Adrenal gland (tissue), 12 donors: Measurements from ENCODE around the gene CD7. TPM values are rescaled to one million over a fixed set of nuclear protein-coding genes. Genes with fewer than 3 reads are reported as not detected.

Experiments
- DNase-seq, 7 donors: peaks; one replicate each; pipeline ENCODE4 v3.0.0-alpha.2; 2019 to 2020
- H3K27ac ChIP-seq, 5 donors: fragments of 200-600 bp; sonication (generic) in 4 of 5; 1 replicate in 3 of 5; 2 replicates in 2 of 5; pipeline versions ENCODE4 v1.5.1 to v1.8.0; 2016 to 2020; ENCODE audit warnings: mild to moderate bottlenecking in 1 of 5
- H3K27me3 ChIP-seq: fragments of 200-600 bp; 2 replicates; pipeline ENCODE4 v1.8.0; 2021
- H3K36me3 ChIP-seq, 2 donors: fragments of 200-600 bp; replicated peaks in 1 of 2; 1 replicate in 1 of 2; 2 replicates in 1 of 2; pipeline versions ENCODE4 v1.5.1 to v1.8.0; 2018 to 2022
- H3K4me1 ChIP-seq, 2 donors: fragments of 200-600 bp; replicated peaks in 1 of 2; 1 replicate in 1 of 2; 2 replicates in 1 of 2; pipeline versions ENCODE4 v1.5.1 to v1.8.0; 2018 to 2021
- H3K4me3 ChIP-seq, 4 donors: fragments of 200-600 bp; sonication (generic) in 3 of 4; one replicate each; pipeline ENCODE4 v1.5.1; 2016 to 2018
- H3K9me3 ChIP-seq, 3 donors: fragments of 200-600 bp; sonication (generic) in 1 of 3; replicated peaks in 1 of 3; 1 replicate in 2 of 3; 2 replicates in 1 of 3; pipeline versions ENCODE4 v1.5.1 to v1.8.0; 2016 to 2021
- CTCF ChIP-seq, 6 experiments: fragments of 450-650 bp in 4 of 6; fragments of 200-600 bp in 2 of 6; sonication (generic) in 1 of 6; IDR thresholded peaks; 1 replicate in 5 of 6; 2 replicates in 1 of 6; pipeline versions ENCODE4 v1.5.1 to v1.8.0; 2016 to 2021; ENCODE audit warnings: antibody characterized with exemption in 6 of 6, mild to moderate bottlenecking in 2 of 6, moderate library complexity in 1 of 6
- POLR2A ChIP-seq, 2 donors: fragments of 450-650 bp; IDR thresholded peaks; one replicate each; pipeline ENCODE4 v1.6.1; 2017; ENCODE audit warnings: antibody characterized with exemption in 2 of 2, mild to moderate bottlenecking in 2 of 2, moderate library complexity in 1 of 2
- WGBS, 4 donors: extraction: QIAGEN DNeasy Blood & Tissue Kit in 2 of 4; methylation state at CpG; one replicate each; pipeline versions ENCODE4 v1.1.5 to v1.1.7; 2013 to 2017; 5-methylcytosine and 5-hydroxymethylcytosine counted together
- intact Hi-C, 2 donors: fragments of 100-400 bp; cut with DNase I; formaldehyde crosslinking; loops; one replicate each; pipeline versions ENCODE4 v1.14.1 to v1.15.0; 2022 to 2023
- polyA plus RNA-seq, 3 donors: library from polyadenylated mRNA; stranded (reverse); fragments of 200-250 nt in 2 of 3; fragments of 350-450 nt in 1 of 3; fragmentation: Illumina TruSeq in 1 of 3; extraction: RNeasy Lipid Tissue Mini Kit (QIAGEN cat#74804) in 1 of 3; gene quantifications; one replicate each; pipeline ENCODE4 v1.2.3, GENCODE V29; 2013 to 2014
- total RNA-seq, 9 donors: library from RNA; depleted of rRNA in 4 of 9; stranded (reverse); fragments of >200 nt in 4 of 9; fragments of 120-200 nt in 1 of 9; fragmentation: NEBNext Ultra II Directional in 1 of 9; extraction: Animal tissue kit (Norgen Biotek cat#: 25700) in 1 of 9; gene quantifications; one replicate each; pipeline versions ENCODE4 v1.1.0 to v1.2.4, GENCODE V29; 2013 to 2023
- donor health status: healthy with polysubstance abuse.
- donor health status: Bipolar disorder and iron deficiency.
- donor health status: DM: yes; HTN: yes; CAD: no.
- donor health status: DM: no; HTN: no; CAD: no.
- donor health status: DM: no; HTN: no; CAD: no.
- donor health status: DM: yes; HTN: yes; CAD: no.

Gene CD7
- total and polyA plus RNA-seq, 12 donors = 0.11 to 4.2 (median 1.6) TPM; not detected in 2

GRCh38 chr17:82314727-82315605 lies 2.4 kb downstream of the CD7 start:
- no peak for DNase-seq
- intact Hi-C loops = loop anchor here in 1 of 2 donors (10.0 kb wide), 1 partner anchor 280 kb away; the partner anchor contains the start of genes DCXR and RAC3
- H3K9me3 ChIP-seq = no peaks in the 10 kb centered on the region
- H3K27ac ChIP-seq = no peak overlapping the region
- H3K36me3 ChIP-seq = no peaks in the 10 kb centered on the region
- 49 to 53% (median 50%) methylated on average over 26 to 32 of the region's 32 CpGs for WGBS, 4 donors
- H3K4me1 ChIP-seq = no peaks in the 10 kb centered on the region
- no peak overlapping the region for H3K4me3 ChIP-seq
- H3K27me3 ChIP-seq = peaks cover 5% of the 10 kb centered on the region
- TF ChIP-seq POLR2A (IDR thresholded peaks at IDR 0.05) (no peak), CTCF (IDR thresholded peaks at IDR 0.05) (no peak)

- TF ChIP-seq CTCF (IDR thresholded peaks at IDR 0.05) (no peak), POLR2A (IDR thresholded peaks at IDR 0.05) (no peak)
- H3K27me3 ChIP-seq = peaks cover 5% of the 10 kb centered on the region
- 64 to 71% (median 64%) methylated on average over 17 to 27 of the region's 27 CpGs for WGBS, 4 donors
- H3K4me1 ChIP-seq = no peaks in the 10 kb centered on the region
- H3K27ac ChIP-seq = no peak overlapping the region
- intact Hi-C loops = loop anchor here in 1 of 2 donors (10.0 kb wide), 1 partner anchor 279 kb away; the partner anchor contains the start of genes DCXR and RAC3
- no peaks in the 10 kb centered on the region for H3K9me3 ChIP-seq
- H3K4me3 ChIP-seq = no peak overlapping the region
- DNase-seq = no peak
- no peaks in the 10 kb centered on the region for H3K36me3 ChIP-seq
These were observed 3.2 kb downstream of the CD7 start for GRCh38 chr17:82314012-82314726.

- H3K4me3 ChIP-seq = no peak overlapping the region
- H3K9me3 ChIP-seq = no peaks in the 10 kb centered on the region
- DNase-seq = no peak
- H3K4me1 ChIP-seq = no peaks in the 10 kb centered on the region
- H3K36me3 ChIP-seq = no peaks in the 10 kb centered on the region
- intact Hi-C loops = loop anchor here in 1 of 2 donors (10.0 kb wide), 1 partner anchor 279 kb away; the partner anchor contains the start of genes DCXR and RAC3
- H3K27me3 ChIP-seq = peaks cover 5% of the 10 kb centered on the region
- H3K27ac ChIP-seq = no peak overlapping the region
- no peak for TF ChIP-seq CTCF (IDR thresholded peaks at IDR 0.05)
- no peak for TF ChIP-seq POLR2A (IDR thresholded peaks at IDR 0.05)
- WGBS, 4 donors = 78 to 85% (median 82%) methylated on average over 24 to 28 of the region's 28 CpGs
These were observed 4.0 kb downstream of the CD7 start for GRCh38 chr17:82313195-82314011.
